Right ventricle myocardium superior (tissue), 1 donor: Measurements from ENCODE around the gene VCX3A. TPM values are rescaled to one million over a fixed set of nuclear protein-coding genes. Genes with fewer than 3 reads are reported as not detected.
"Not testable (repeated sequence)": the region's sequence is repeated elsewhere in the genome, so short reads cannot be mapped to it uniquely, and the experiment has no call there.

Experiments
- ATAC-seq: fragments of 200-7000 bp; cut with Tn5 transposase; one replicate; pipeline ENCODE4 v1.9.1; 2020; ENCODE audit warnings: mild to moderate bottlenecking; ENCODE audit not compliant: poor library complexity
- DNase-seq: peaks from one replicate; pipeline ENCODE4 v3.0.0-alpha.2; 2020
- intact Hi-C: fragments of 100-400 bp; cut with DNase I; formaldehyde crosslinking; loops from one replicate; pipeline ENCODE4 v1.11.2; 2022
- long read RNA-seq: library from polyadenylated mRNA; unstranded; transcript quantifications from one replicate; pipeline ENCODE4 v2.0.0, GENCODE V29; 2021
- total RNA-seq: library from RNA; stranded (reverse); fragmentation: NEBNext Ultra II Directional; extraction: Animal tissue kit (Norgen Biotek cat#: 25700); gene quantifications from one replicate; pipeline ENCODE4 v1.2.1, GENCODE V29; 2021
- donor health status: DM: no; HTN: yes; CAD: no; lungs with severe emphysema.

VCX3A gene
- not detected for total RNA-seq
- long read RNA-seq, result 0 reads

DNA sequence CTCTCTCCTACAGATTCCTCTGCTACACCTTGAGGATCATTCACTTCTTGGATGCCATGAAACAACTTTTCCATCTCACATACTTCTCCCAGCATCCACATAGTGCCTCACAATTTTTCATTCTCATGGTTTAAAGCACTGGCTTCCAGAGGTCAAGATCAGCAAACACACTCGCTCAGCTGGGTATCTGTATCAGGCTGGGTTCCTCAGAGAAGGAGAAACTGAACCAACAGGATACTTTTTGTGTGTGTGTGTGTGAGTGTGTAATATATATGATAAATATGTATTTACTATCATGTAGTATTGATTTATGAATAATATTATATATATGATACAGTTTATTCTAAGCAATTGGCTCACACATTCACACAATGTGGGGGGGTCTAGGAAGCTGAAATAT lies at the start of gene VCX3A:
TSS of gene VCX3A (minus strand) at position 101 of the 400 bp plus-strand sequence. CDS start 621 bp downstream, outside the sequence.
- DNase-seq, ATAC-seq, intact Hi-C loops: not testable (repeated sequence)

DNA sequence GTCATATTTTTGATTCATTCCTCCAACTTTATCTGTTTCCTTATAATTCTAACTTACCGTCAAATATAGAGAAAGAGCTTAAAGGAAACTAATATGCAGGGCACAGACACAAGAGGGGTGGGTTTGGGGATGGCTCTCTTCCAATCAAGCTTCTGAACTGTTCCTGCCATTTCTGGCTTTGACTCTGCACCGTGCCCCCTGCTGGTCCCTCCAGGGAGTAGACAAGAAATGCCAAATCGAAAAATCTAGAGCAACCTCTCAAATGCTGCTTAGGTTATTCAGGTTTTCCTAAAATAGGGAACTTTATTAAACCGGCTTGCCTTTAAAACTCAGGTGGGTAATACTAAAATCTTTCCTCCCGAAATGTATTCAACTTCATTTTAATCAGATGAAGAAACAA lies 39.8 kb upstream of the VCX3A start:
- no peak for ATAC-seq
- DNase-seq, result no peak
- intact Hi-C loops, result no loop called here

DNA sequence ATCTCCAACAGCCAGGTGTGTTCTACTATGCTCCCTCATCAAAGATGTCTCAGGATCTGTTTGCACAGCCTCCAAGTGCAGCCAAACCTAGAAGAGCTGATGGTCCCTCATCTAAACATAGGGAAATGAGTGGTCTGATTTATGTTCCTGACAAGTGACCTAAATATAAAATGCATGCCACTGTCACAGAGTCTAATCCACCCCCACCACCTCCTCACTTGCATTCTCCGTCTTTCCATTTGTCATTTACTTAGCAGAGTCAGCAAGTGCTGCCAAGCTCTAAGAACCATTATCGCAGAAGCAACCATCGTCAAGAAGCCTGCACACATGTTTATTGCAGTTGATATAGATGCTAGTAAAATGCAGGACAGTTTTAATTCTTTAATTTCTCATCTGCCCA lies 33.1 kb upstream of the VCX3A start:
- intact Hi-C loops, result no loop called here
- DNase-seq (no peak), ATAC-seq (no peak)

DNA sequence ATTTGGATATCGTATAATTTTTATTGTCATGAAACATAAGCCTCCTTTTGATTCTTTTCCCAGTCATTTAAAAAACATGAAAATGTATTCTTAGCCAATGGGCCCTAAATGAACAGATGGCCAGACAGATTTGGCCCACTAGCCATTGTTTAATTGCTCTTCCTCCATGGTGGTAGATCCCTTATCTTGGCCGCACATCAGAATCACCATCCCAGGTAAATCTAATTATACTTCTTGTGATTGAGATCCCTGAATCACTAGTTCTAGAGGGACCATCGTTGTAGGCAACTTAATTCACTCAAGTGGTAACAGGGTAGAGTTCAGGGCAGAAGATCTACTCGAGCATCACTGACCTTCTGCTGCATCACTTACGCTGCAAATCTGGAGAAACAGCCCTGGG lies 24.1 kb upstream of the VCX3A start:
- ATAC-seq (no peak), DNase-seq (no peak)
- intact Hi-C loops, result no loop called here

DNA sequence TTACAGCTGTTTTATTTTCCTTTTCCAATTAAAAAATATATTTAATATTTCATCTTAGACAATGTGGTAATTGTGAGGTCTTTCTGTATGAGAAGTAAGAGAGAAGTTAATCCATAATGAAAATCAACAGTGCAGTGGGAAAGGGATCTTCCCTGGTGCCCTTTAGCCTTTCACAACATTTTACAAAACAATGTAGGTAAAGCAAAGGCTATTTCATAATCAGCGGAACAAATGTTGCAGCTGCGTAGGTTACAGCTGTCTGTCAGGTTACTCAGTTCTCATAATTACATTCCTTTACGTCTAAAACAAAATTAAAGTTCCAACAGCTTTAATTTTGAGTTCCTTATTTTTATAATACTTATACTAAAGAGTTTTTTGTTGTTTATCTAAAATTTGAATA lies 22.8 kb upstream of the VCX3A start:
- DNase-seq (no peak), ATAC-seq (no peak)
- intact Hi-C loops, result no loop called here

DNA sequence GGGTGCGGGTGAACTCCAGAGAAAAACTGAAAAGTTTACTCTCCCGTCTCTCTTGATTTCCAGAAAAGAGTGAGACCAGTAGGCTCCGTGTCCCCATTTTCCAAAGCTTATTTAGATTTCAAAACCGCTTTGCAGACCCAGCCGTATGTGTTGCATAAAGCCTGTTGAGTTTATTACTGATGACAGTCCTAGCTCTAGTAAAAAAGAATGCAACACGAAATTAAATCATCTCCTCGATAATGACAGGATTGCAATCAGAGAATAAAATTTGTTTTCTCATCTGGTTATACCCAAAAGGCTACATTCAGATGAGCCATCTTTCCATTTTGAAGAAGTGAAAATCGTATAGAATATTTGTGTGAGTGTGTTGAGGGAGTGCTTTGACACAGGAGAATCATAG lies 16.1 kb upstream of the VCX3A start:
- ATAC-seq, result no peak
- intact Hi-C loops, result no loop called here

DNA sequence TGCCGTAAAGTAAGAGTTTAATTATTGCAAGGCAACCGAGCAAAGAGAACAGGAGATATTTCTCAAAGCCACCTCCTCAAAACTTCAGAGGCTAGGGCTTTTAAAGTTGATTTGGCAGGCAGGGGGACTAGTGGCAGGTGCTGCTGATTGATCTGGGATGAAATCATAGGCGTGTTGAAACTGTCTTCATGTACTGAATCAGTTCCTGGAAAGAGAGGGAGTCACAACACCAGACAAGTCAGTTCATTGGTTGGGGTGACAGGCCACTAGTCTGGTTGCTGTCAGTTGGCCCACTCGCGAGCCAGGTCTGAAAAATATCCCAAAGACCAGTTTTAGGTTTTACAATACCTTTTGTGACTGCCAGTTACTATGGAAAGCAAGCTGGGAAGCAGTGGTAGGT lies 10.8 kb upstream of the VCX3A start:
- DNase-seq (no peak), ATAC-seq (no peak)
- intact Hi-C loops, result no loop called here

More for the DNA sequence above, 16.1 kb upstream of the VCX3A start:
- DNase-seq, result no peak

DNA sequence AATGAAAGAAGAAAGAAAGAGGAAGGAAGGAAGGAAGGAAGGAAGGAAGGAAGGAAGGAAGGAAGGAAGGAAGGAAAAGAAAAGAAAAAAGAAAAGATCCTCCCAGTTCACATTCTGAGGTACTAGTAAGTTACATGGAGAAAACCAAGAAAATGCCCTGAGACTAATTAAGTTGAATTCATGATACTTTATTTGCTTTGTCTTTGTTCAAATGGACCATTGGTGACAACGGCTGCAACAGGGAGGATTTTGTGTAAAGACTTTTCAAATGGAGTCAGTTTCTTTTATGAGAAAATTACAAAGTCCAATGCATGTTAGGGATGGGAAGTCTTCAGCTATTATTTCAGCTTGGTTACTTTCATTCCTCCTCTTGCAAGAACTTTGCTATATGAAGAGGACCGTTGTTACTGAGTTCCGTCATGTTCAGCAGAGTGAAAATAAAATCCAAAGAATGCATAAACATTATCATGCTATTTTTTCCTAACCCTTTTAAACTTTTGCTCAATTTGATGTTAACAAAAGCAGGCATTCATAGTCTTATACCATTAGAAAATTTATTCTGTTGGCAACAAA lies 8.3 kb downstream of the VCX3A start:
- intact Hi-C loops, result no loop called here

DNA sequence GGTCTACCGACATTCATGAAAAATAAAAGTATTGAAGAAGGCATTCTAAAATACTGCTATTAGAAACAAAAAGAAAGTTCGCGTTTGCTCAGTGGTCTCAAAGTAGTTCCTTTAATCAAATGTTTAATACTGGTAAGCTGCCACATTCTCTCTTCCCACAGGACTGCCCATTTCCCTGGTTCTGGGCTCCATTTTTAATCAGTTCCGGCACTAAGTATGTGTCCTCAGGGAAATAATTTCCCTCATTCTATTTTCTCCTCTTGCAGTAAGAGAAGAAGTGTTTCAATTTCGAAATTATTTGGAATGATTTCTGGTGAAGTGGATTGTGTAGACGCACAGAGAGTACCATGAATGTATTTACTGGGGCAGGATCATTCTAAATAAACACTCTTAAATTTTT lies 17.5 kb downstream of the VCX3A start:
- DNase-seq (no peak), ATAC-seq (no peak)
- intact Hi-C loops, result no loop called here

More for the DNA sequence above, 8.3 kb downstream of the VCX3A start:
- DNase-seq, result no peak
- ATAC-seq, result no peak

DNA sequence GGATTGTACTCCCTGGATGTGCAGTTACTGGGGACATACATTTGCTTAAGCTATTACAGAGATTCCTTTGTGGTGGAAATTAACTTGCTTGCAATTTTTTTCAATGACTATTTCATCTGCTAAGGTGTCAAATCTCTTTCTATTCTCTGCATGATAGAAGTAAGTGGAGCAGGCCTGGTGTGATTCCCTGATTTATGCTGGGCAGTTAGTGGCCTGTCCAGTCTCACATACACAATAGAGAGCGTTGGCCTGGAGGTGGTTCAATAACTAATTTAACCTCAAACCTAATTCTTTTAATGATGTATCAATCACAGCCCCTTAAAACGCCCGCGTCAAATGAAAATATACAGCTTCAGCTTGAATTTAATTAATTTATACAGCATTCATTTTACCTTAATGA lies 28.5 kb downstream of the VCX3A start:
- DNase-seq, result no peak
- intact Hi-C loops, result no loop called here
- ATAC-seq, result no peak

DNA sequence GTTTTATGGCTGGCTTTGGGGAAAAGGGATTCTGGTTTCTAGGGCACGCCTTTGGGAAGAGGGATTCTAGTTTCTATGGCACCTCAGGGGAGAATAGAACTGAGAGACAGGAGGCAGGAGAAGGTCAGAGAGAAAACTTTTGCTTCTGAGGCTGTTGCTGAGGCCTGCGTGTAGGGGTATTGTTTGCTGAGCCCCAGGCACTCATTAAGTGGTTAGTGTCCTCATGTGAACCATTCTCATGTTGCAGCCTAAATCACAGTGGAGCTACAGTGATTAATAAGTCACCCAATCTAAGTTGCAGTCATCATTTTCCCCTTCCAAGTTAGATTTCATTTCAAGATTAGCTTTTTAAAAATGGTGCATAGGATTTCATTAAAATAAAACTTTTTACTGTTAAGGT lies 29.0 kb downstream of the VCX3A start:
- DNase-seq (no peak), ATAC-seq (no peak)
- intact Hi-C loops, result no loop called here

DNA sequence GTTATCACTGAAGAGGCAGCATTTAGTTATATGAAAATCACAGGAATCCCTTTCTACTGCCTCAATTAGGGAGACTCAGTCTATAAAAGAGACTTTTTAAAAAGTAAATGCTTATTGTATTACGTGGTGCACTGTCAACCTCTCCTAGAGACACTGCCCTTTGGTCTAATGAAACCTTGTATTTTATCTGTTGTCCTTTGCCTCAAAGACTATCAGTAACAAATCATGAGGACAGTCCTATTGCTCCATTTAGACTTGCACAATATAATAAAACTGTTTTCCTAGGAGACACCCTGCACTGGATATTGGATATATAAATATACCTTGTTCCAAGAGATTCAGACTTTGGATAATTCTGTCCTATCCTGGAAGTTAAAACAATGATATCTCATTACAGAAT lies 34.2 kb downstream of the VCX3A start:
- ATAC-seq (no peak), DNase-seq (no peak)
- intact Hi-C loops, result no loop called here

DNA sequence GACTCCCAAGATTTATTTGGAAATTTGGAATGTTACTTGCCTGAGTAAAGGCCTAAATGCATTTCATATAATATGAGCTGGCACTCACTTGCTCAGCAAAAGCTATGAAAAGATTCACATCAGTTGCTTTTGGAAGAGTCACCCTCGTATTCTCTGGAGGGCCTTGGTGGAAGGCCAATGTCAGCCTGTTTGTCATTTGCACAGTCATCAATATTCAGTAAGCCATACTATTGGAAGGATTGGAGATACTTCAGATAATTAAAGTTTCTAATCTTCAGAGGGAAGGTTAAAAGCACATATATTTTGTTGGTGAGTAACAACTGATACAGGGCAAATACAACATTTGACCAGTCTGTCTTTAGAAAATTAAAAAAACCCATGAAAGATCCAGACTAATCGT lies 36.6 kb downstream of the VCX3A start:
- no peak for ATAC-seq
- intact Hi-C loops, result no loop called here
- DNase-seq, result no peak
